Activated T-helper 1 cell treated with anti-CD3 and anti-CD28 coated beads, Interleukin-12 subunit alpha, Interleukin-12 subunit beta, Interleukin-2, Interleukin-4 antibody, amounts not matched to agents 30 ng/mL and 10 ng/mL and 1 ng/mL, durations not matched to agents 14 hours and 24 hours and 36 hours (primary cell): ENCODE results near the gene ERGIC2. TPM values are rescaled to one million over a fixed set of nuclear protein-coding genes. Genes with fewer than 3 reads are reported as not detected.

Experiments
- DNase-seq: peaks from one replicate; pipeline ENCODE4 v3.0.0; 2021; ENCODE audit warnings: low spot score
- H3K27ac Mint-ChIP-seq: one replicate; pipeline ENCODE4 v1.8.0; 2021; ENCODE audit warnings: mild to moderate bottlenecking, mixed read lengths
- H3K27me3 Mint-ChIP-seq: one replicate; pipeline ENCODE4 v1.8.0; 2022; ENCODE audit warnings: mild to moderate bottlenecking, moderate library complexity, mixed read lengths; ENCODE audit not compliant: insufficient read depth
- H3K36me3 Mint-ChIP-seq: one replicate; pipeline ENCODE4 v1.8.0; 2021; ENCODE audit warnings: low read depth, mixed read lengths
- H3K4me1 Mint-ChIP-seq: one replicate; pipeline ENCODE4 v1.8.0; 2021; ENCODE audit warnings: low read depth, mixed read lengths
- H3K4me3 Mint-ChIP-seq: one replicate; pipeline ENCODE4 v1.8.0; 2021; ENCODE audit warnings: mild to moderate bottlenecking, moderate library complexity, mixed read lengths
- H3K9me3 Mint-ChIP-seq: one replicate; pipeline ENCODE4 v1.8.0; 2021; ENCODE audit warnings: mixed read lengths
- intact Hi-C: fragments of 100-400 bp; cut with micrococcal nuclease; formaldehyde crosslinking; loops from one replicate; pipeline ENCODE4 v1.15.1; 2024
- total RNA-seq: library from RNA; stranded (reverse); gene quantifications from 2 replicates; pipeline ENCODE4 v1.2.3, GENCODE V29; 2022

The ERGIC2 gene, protein sequence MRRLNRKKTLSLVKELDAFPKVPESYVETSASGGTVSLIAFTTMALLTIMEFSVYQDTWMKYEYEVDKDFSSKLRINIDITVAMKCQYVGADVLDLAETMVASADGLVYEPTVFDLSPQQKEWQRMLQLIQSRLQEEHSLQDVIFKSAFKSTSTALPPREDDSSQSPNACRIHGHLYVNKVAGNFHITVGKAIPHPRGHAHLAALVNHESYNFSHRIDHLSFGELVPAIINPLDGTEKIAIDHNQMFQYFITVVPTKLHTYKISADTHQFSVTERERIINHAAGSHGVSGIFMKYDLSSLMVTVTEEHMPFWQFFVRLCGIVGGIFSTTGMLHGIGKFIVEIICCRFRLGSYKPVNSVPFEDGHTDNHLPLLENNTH
- 94.9 and 105 TPM in 2 replicates for total RNA-seq

DNA sequence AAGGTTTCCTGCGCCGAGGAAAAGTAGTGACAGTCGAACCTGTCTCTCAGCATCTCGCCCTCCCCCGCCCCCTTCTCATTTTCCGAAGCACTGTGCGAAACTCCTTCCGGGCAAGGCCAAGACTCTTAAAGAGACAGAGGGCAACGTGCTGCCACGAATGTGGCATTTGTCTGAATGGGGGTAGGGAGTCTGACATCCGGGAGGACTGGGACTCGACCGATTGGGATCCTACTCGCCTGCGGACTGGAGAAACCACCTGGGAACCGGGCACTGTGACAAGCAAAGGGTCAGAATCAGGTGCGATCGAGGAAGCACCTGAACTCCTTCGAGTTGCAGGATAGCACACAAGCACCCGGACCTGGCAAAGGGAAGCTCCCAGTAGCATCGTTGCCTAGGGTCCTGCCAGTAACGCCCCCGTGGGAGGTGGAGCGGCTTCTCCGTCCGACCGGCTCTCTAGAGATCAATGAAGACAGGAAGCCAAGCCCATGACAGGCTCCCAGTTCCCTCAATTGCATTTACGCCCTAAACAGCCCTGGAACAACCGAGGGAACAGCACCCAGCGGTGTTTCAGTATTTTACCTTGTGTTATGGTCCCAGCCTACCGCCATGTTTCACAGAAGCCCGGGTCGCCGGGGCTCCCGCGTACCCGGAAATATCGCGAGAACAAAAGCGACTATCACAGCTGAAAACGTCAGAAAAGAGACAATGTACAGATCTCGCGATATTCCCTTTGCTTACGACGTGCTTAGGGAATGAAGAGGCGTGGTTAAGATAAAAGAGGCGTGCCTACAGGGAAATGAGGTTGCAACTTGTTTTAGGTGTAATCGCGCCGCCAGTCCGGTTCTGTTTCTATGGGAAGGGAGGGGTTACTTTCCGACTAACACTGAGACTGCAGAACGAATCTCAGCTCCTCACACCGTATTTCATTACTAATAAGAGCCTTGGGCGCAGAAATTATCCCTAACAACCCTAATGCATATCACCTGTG lies at the start of gene ERGIC2:
Gene ERGIC2, minus strand, starts transcription at position 637 of the 988 bp plus-strand sequence. CDS start 9,539 bp downstream, outside the sequence.
- peak; percentile 90 for DNase-seq
- Mint-ChIP-seq H3K4me1 (peaks cover 31% of the 10 kb centered on the region), H3K9me3 (no peaks in the 10 kb centered on the region), H3K36me3 (peaks cover 9% of the 10 kb centered on the region), H3K27me3 (peaks cover 4% of the 10 kb centered on the region), H3K4me3 (peak within 1 kb of the TSS; percentile 97), H3K27ac (peak within 1 kb of the TSS; percentile 94)
- intact Hi-C loops: loop anchor here (1.0 to 10.0 kb wide), 11 partner anchors 9 to 1944 kb away; partner anchors contain the start of genes DDX11, FAR2, IPO8 and MRPS35

- H3K4me3 Mint-ChIP-seq: no peak overlapping the region
- no peak for DNase-seq
- H3K4me1 Mint-ChIP-seq: no peaks in the 10 kb centered on the region
- intact Hi-C loops: no loop called here
- H3K9me3 Mint-ChIP-seq: no peaks in the 10 kb centered on the region
- no peak overlapping the region for H3K27ac Mint-ChIP-seq
- no peaks in the 10 kb centered on the region for H3K36me3 Mint-ChIP-seq
- H3K27me3 Mint-ChIP-seq: peaks cover 2% of the 10 kb centered on the region
Observed at GRCh38 chr12:29430716-29431044, 49.7 kb upstream of the ERGIC2 start.

DNA sequence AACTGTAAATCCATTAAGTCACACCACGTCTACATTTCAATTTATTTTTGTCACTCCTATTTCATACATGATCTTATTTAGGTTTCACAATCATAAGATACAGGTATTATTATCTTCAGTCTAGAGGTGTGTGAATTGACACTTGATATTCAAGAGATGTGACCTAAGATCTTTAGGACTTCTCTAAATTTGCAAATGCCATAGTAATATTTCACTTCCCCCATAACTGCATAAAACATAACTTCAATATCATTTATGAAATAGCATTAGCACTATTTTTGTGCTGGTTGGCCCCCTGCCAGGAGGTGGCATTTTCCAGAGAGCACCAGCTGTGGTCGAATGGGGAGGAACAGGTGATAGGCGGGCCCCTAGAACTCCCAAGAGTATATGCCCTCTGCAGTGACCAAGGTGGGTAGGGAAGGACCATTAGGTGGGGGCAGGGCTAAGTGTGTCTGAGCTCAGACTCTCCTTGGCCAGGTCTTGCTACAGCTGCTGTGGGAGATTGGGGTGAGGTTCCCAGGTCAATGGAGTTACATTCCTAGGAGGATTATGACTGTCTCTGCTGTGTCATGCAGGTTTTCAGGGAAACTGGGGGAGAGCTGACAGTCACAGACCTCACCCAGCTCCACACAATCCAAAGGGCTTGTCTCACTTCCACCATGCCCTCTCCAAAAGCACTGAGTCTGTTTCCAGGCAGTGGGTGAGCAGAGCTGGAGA lies 49.2 kb upstream of the ERGIC2 start:
- H3K9me3 Mint-ChIP-seq: no peaks in the 10 kb centered on the region
- peaks cover 2% of the 10 kb centered on the region for H3K27me3 Mint-ChIP-seq
- no peak overlapping the region for H3K27ac Mint-ChIP-seq
- H3K36me3 Mint-ChIP-seq: no peaks in the 10 kb centered on the region
- H3K4me1 Mint-ChIP-seq: no peaks in the 10 kb centered on the region
- intact Hi-C loops: no loop called here
- H3K4me3 Mint-ChIP-seq: no peak overlapping the region
- DNase-seq: no peak

DNA sequence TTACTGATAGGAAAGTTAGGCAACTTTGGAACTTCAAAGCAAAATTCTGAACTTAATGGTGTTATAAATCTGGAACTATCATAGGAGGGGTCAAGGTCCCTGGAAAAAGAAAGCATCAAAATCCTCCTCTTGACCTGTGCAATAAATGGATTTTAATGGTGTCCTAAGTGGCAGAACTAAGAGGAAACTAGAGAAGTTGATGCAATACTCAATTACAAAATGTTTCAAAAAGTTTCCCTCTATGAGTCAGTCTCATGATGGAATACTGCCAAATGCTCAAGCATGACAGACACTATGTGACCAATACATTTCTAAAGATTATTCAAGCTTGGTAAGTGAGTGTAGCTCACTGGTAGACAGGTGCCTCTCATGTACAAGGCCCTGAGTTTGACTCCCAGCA lies 47.7 kb upstream of the ERGIC2 start:
- intact Hi-C loops: no loop called here
- Mint-ChIP-seq H3K36me3 (no peaks in the 10 kb centered on the region), H3K4me1 (no peaks in the 10 kb centered on the region), H3K27me3 (peaks cover 2% of the 10 kb centered on the region), H3K27ac (no peak overlapping the region), H3K9me3 (no peaks in the 10 kb centered on the region), H3K4me3 (no peak overlapping the region)
- no peak for DNase-seq

- intact Hi-C loops: no loop called here
- no peaks in the 10 kb centered on the region for H3K9me3 Mint-ChIP-seq
- no peak for DNase-seq
- no peaks in the 10 kb centered on the region for H3K4me1 Mint-ChIP-seq
- H3K27ac Mint-ChIP-seq: no peak overlapping the region
- H3K36me3 Mint-ChIP-seq: no peaks in the 10 kb centered on the region
- H3K4me3 Mint-ChIP-seq: no peak overlapping the region
- peaks cover 2% of the 10 kb centered on the region for H3K27me3 Mint-ChIP-seq
Observed at GRCh38 chr12:29427964-29428363, 47.0 kb upstream of the ERGIC2 start.

- H3K27me3 Mint-ChIP-seq: no peaks in the 10 kb centered on the region
- no peaks in the 10 kb centered on the region for H3K4me1 Mint-ChIP-seq
- H3K9me3 Mint-ChIP-seq: no peaks in the 10 kb centered on the region
- no peak overlapping the region for H3K4me3 Mint-ChIP-seq
- no peak overlapping the region for H3K27ac Mint-ChIP-seq
- intact Hi-C loops: no loop called here
- no peak for DNase-seq
- no peaks in the 10 kb centered on the region for H3K36me3 Mint-ChIP-seq
Observed at GRCh38 chr12:29426498-29426897, 45.5 kb upstream of the ERGIC2 start.

DNA sequence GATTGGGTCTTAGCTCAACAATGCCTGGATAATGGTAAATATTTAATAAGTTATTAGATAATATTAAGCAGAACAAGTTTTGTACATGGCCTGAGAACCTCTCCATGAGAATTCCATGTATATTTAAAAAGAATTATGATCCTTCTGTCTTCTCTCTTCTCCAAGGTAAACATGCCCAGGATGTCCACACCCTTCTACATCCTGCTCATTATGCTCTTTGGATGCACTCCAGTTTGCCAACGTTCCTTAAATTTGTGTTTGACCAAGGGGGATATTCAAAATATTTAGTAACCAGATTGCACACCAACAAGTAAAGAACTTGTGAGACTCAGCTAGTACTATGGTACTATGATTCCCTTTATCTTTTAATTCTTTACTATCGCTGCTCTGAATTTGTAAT lies 44.8 kb upstream of the ERGIC2 start:
- Mint-ChIP-seq H3K27me3 (no peaks in the 10 kb centered on the region), H3K36me3 (no peaks in the 10 kb centered on the region), H3K9me3 (no peaks in the 10 kb centered on the region), H3K4me1 (no peaks in the 10 kb centered on the region), H3K4me3 (no peak overlapping the region), H3K27ac (no peak overlapping the region)
- intact Hi-C loops: no loop called here
- no peak for DNase-seq

DNA sequence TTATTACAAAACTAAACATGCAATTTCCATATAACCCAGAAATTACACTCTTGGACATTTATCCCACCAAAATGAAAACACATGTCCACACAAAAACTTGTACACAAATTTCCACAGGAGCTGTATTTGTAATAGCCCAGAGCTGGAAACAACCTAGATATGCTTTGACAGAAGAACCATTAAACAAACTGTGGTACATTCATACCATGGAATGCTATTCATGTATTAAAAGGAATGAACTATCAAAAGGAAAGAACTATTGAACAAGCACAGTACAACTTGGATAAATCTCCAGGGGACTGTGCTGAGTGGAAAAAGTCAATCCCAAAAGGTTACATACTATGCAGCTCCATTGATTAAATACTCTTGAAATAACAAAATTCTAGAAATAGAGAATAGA lies 35.8 kb upstream of the ERGIC2 start:
- H3K27me3 Mint-ChIP-seq: peaks cover 6% of the 10 kb centered on the region
- no peak overlapping the region for H3K4me3 Mint-ChIP-seq
- no peak for DNase-seq
- H3K27ac Mint-ChIP-seq: no peak overlapping the region
- no peaks in the 10 kb centered on the region for H3K4me1 Mint-ChIP-seq
- H3K36me3 Mint-ChIP-seq: no peaks in the 10 kb centered on the region
- H3K9me3 Mint-ChIP-seq: no peaks in the 10 kb centered on the region
- intact Hi-C loops: no loop called here

DNA sequence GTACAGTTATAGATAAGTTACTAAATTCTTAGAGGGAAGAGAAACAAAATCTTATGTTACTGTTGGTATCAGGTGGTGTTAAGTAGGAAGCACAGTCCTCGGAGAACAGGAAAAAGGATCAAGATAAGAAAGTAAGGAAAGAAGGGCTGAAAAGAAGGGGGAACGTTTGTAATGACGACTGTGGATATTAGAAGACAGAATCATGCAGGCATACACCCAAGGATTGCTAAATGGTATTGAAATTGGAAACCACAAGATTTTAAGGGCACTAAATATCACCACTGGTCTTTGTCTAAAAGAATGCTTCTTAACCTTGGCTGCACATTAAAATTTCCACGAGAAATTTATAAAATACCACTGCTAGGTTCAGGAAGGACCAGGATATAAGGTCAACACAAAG lies 34.1 kb upstream of the ERGIC2 start:
- H3K27me3 Mint-ChIP-seq: peaks cover 7% of the 10 kb centered on the region
- H3K4me3 Mint-ChIP-seq: no peak overlapping the region
- no peak overlapping the region for H3K27ac Mint-ChIP-seq
- H3K36me3 Mint-ChIP-seq: no peaks in the 10 kb centered on the region
- intact Hi-C loops: no loop called here
- no peaks in the 10 kb centered on the region for H3K4me1 Mint-ChIP-seq
- no peaks in the 10 kb centered on the region for H3K9me3 Mint-ChIP-seq
- DNase-seq: no peak

DNA sequence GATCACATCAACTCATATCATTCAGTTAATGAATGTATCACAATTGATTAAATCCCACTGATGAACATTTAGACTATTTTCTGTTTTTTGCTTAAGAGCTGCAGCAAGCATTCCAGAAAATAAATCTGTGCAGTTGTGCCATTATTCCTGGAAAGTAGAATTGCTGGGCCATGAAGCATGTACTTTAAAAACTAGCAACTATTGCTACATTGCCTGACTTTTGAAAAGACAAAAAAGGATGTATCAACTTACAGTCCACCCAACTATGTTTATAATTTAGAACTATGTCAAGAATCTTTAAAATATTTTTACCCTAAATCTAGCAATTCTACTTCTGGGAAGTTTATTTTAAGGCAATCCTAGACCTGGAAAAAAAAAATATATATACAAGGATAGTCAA lies 33.4 kb upstream of the ERGIC2 start:
- intact Hi-C loops: loop anchor here (1.0 kb wide), 1 partner anchor 46 kb away; no protein-coding TSS in a partner anchor
- no peaks in the 10 kb centered on the region for H3K4me1 Mint-ChIP-seq
- no peak overlapping the region for H3K4me3 Mint-ChIP-seq
- DNase-seq: no peak
- H3K36me3 Mint-ChIP-seq: no peaks in the 10 kb centered on the region
- peaks cover 7% of the 10 kb centered on the region for H3K27me3 Mint-ChIP-seq
- no peaks in the 10 kb centered on the region for H3K9me3 Mint-ChIP-seq
- no peak overlapping the region for H3K27ac Mint-ChIP-seq

DNA sequence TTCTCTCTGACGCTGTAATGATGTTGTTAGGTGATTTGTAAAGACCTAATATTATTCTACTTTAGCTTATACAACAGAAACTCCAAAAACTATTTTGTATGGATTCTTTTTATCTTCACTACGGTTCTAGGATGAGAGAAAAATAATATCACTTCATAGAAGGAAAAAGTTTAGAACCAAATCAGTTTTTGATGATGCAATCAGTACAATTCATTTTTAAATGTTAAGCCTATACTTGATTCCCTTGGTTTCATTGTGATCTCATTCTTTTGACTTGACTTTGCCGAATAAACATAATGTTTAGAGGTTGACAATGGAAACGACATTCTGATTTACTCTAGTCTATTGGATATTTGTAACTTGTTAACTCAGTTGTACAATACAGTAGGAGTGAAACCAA lies 24.6 kb upstream of the ERGIC2 start:
- H3K4me1 Mint-ChIP-seq: no peaks in the 10 kb centered on the region
- no peaks in the 10 kb centered on the region for H3K36me3 Mint-ChIP-seq
- no peak for DNase-seq
- intact Hi-C loops: no loop called here
- H3K27ac Mint-ChIP-seq: no peak overlapping the region
- H3K4me3 Mint-ChIP-seq: no peak overlapping the region
- no peaks in the 10 kb centered on the region for H3K9me3 Mint-ChIP-seq
- H3K27me3 Mint-ChIP-seq: peaks cover 22% of the 10 kb centered on the region

- Mint-ChIP-seq H3K4me1 (no peaks in the 10 kb centered on the region), H3K27me3 (peaks cover 21% of the 10 kb centered on the region), H3K4me3 (no peak overlapping the region), H3K36me3 (no peaks in the 10 kb centered on the region), H3K27ac (no peak overlapping the region), H3K9me3 (no peaks in the 10 kb centered on the region)
- intact Hi-C loops: no loop called here
- no peak for DNase-seq
Observed at GRCh38 chr12:29403991-29404390, 23.0 kb upstream of the ERGIC2 start.
